ENCODE data around the gene SCAPER.
"Not testable (repeated sequence)": the region's sequence is repeated elsewhere in the genome, so short reads cannot be mapped to it uniquely, and the experiment has no call there.

The SCAPER gene

GRCh38 chr15:76433798-76434400, 471.2 kb downstream of the SCAPER start:
- no peak for DNase-seq (ENCODE audit: low read depth in 1 of 2, low spot score in 1 of 2)

GRCh38 chr15:76433036-76433435, 472.1 kb downstream of the SCAPER start:
- not testable (repeated sequence) for DNase-seq (ENCODE audit: low read depth in 1 of 2, low spot score in 1 of 2)

- no peak for DNase-seq (ENCODE audit: low read depth in 1 of 2, low spot score in 1 of 2)
These were observed 472.5 kb downstream of the SCAPER start for GRCh38 chr15:76432604-76433003.

- DNase-seq (ENCODE audit: low read depth in 1 of 2, low spot score in 1 of 2), result no peak
These were observed 473.2 kb downstream of the SCAPER start for GRCh38 chr15:76431971-76432370.

- DNase-seq (ENCODE audit: low read depth in 1 of 2, low spot score in 1 of 2), result not testable (repeated sequence)
These were observed 474.4 kb downstream of the SCAPER start for GRCh38 chr15:76430711-76431110.

- DNase-seq (ENCODE audit: low read depth in 1 of 2, low spot score in 1 of 2), result no peak
These were observed 475.5 kb downstream of the SCAPER start for GRCh38 chr15:76429661-76430060.

- no peak for DNase-seq (ENCODE audit: low read depth in 1 of 2, low spot score in 1 of 2)
These were observed 478.2 kb downstream of the SCAPER start for GRCh38 chr15:76426941-76427340.

GRCh38 chr15:76418352-76419140, 486.6 kb downstream of the SCAPER start:
- no peak for DNase-seq (ENCODE audit: low read depth in 1 of 2, low spot score in 1 of 2)

- DNase-seq (ENCODE audit: low read depth in 1 of 2, low spot score in 1 of 2), result no peak
These were observed 503.9 kb downstream of the SCAPER start for GRCh38 chr15:76401285-76401684.

- no peak for DNase-seq (ENCODE audit: low read depth in 1 of 2, low spot score in 1 of 2)
These were observed 506.6 kb downstream of the SCAPER start for GRCh38 chr15:76398317-76399104.

- no peak for DNase-seq (ENCODE audit: low read depth in 1 of 2, low spot score in 1 of 2)
These were observed 511.5 kb downstream of the SCAPER start for GRCh38 chr15:76393614-76394013.

GRCh38 chr15:76391847-76392246, 513.3 kb downstream of the SCAPER start:
- DNase-seq (ENCODE audit: low read depth in 1 of 2, low spot score in 1 of 2), result no peak

- no peak for DNase-seq (ENCODE audit: low read depth in 1 of 2, low spot score in 1 of 2)
These were observed 513.8 kb downstream of the SCAPER start for GRCh38 chr15:76391309-76391708.

- DNase-seq (ENCODE audit: low read depth in 1 of 2, low spot score in 1 of 2), result no peak
These were observed 514.6 kb downstream of the SCAPER start for GRCh38 chr15:76390571-76390970.

- no peak for DNase-seq (ENCODE audit: low read depth in 1 of 2, low spot score in 1 of 2)
These were observed 518.2 kb downstream of the SCAPER start for GRCh38 chr15:76386926-76387325.

GRCh38 chr15:76386178-76386577, 519.0 kb downstream of the SCAPER start:
- no peak for DNase-seq (ENCODE audit: low read depth in 1 of 2, low spot score in 1 of 2)

- no peak for DNase-seq (ENCODE audit: low read depth in 1 of 2, low spot score in 1 of 2)
These were observed 520.7 kb downstream of the SCAPER start for GRCh38 chr15:76384409-76384808.

GRCh38 chr15:76382987-76383728, 522.0 kb downstream of the SCAPER start:
- DNase-seq (ENCODE audit: low read depth in 1 of 2, low spot score in 1 of 2), result no peak

- no peak for DNase-seq (ENCODE audit: low read depth in 1 of 2, low spot score in 1 of 2)
These were observed 523.8 kb downstream of the SCAPER start for GRCh38 chr15:76381366-76381765.

- no peak for DNase-seq (ENCODE audit: low read depth in 1 of 2, low spot score in 1 of 2)
These were observed 524.9 kb downstream of the SCAPER start for GRCh38 chr15:76380249-76380648.

- DNase-seq (ENCODE audit: low read depth in 1 of 2, low spot score in 1 of 2), result no peak
These were observed 526.4 kb downstream of the SCAPER start for GRCh38 chr15:76378691-76379090.
